Eye (tissue), 1 donor: ENCODE measurements around the gene BTBD10.

Source experiments
- DNase-seq: peaks from one replicate; pipeline ENCODE4 v3.0.0-alpha.2; 2015

The BTBD10 gene

DNA sequence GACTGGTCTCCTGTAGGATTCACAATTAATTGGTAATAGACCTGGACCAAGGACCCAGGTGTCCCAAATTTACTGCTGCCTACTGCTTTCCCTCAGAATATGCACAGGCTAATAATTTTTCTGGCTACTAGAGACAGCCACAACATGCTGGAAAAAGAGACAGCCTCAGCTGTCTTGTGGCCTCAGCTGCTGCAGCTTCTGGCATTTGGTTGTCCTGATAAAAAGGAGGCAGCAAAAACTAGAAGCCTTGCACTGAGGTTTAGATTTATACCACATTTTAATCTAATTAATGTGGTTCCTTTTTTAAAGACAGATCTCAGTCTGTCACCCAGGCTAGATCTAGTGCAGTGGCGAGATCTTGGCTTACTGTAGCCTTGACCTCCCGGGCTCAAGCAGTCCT lies 89.8 kb downstream of the BTBD10 start:
- DNase-seq: no peak

DNA sequence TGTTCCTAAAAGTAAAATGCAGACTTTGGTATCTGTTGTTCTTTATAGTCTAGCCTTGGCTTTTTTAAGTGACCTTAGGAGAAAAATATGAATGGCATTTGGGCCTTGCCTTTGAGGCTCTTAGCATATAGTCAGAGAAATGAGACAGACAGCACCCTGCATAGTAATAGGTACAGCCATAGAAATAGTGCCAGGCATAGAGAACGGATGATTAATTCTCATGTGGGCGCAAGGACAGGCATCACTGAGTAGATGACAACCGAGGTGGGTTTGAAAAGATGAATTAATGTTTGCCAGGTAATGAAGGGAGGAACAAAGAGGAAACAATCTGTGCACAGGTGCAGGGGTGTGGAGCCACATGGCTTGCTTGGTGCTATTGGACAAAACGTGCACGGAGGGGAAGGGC lies 95.0 kb downstream of the BTBD10 start:
- no peak for DNase-seq

DNA sequence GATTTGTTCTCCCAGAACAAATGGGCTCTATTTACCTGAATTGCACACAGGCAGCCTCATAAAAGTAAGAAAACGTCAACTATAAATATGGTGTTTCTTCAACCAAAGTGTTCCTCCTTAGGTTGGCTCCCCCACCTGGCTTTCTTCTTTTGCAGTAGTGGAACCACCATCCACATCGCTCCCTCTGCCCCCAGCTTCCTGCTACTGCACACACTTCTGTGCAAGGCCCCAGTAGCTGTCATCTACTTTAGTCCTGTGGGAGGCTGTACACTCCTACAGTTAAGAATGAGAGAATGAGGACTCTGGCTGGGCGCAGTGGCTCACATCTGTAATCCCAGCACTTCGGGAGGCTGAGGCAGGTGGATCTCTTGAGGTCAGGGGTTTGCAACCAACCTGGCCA lies 95.9 kb downstream of the BTBD10 start:
- no peak for DNase-seq

DNA sequence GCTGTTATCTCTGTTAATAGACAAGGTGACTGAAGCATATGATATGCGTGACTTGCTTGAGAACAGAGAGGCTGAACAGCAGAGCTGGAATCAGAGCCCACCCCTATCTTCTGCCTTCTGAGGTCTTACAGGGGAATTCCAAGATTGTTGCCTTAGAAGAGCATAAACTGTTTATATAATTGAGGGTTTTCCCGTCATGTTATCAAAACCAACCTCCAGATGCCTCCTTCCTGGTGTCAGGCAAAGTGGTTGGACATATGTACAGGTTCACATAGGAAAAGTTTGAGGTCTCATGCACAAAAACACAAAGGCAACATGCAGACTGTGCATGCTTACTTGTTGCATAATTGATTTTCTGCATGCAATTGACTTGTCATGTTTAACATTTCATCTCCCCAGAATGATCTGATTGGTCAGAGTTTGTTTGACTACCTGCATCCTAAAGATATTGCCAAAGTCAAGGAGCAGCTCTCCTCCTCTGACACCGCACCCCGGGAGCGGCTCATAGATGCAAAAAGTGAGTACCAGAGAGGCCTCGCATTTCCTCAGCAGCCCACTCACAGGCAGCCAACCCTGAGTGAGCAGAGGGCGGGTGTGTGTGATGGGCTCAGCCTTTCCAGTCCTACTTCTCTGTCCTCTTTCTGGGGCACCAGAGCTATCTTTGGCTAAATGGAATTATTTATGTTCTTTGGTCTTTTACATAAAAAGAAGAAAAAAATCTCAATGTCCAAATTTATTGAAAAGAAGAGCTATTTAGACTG lies 96.6 kb downstream of the BTBD10 start:
- no peak for DNase-seq

DNA sequence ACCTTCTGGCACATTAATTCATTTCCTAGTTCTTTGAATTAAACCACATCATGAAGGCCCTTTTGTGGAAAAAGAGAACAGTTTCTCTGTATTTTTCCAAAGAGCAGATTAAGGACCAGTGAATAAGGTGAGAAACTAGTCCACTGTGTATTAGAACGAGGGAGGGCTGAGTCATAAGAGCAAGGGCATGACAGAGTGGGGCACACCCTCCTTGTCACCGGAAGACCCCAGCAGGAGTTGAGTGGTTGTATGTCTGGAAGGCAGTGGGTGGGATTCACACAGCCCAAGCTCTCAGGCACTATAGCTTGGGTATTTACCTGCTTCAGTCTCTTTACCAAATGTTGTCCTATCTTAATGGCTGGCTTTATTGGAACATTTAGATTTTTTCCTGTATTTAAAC lies 98.6 kb downstream of the BTBD10 start:
- DNase-seq: no peak

DNA sequence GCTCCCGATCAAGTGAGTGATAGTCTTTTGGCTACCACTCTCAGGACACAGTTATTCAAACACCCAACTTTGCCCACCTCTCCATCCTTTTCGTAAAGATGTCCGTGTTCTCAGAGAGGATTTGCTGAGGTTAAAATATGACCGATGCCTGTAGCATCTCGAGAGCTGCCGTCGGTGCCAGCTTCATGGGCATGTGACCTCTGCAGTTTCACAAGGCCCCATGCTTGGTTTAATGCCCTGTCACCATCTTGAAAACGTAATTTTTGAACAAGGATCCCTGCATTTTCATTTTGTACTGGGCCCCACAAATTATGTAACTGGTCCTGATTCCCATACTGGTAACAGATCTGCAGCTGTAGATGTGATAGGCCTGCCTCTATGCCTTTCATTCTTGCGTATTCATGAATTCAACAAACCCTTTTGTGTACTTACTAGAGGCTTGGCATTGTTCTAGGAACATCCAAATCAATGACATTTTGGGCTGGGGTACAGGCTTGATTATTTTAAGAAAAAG lies 100.4 kb downstream of the BTBD10 start:
- DNase-seq: no peak

DNA sequence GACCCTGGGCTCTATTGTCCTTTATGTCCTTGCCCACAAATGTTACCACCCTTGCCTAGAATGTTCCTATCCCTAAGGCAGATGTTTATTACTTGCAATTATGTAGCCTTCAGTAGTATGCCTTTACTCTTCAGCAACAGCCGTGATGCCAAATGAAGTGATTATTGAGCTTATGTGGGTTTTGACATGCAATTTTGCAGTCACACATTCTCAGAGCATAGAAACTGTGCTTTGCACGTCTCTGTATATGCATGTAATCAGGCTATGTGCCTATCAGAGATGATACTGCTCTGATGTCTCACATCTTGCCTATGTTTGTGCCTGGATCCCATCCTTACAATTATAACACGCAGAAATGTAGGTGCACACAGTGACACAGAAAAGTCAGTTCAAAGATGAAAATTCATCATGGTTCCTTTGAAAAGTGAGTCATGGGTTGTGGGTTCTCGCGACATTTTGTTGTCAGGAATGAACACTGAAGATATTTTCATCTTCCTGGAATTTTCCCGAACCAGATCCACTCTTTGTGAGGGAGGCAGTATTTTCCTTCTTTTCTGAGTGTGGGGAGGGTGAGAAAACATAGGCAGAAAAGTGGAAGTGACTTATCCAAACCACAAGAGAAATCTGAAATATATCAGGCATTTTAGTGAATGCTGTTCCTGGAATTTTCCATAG lies 104.3 kb downstream of the BTBD10 start:
- no peak for DNase-seq

DNA sequence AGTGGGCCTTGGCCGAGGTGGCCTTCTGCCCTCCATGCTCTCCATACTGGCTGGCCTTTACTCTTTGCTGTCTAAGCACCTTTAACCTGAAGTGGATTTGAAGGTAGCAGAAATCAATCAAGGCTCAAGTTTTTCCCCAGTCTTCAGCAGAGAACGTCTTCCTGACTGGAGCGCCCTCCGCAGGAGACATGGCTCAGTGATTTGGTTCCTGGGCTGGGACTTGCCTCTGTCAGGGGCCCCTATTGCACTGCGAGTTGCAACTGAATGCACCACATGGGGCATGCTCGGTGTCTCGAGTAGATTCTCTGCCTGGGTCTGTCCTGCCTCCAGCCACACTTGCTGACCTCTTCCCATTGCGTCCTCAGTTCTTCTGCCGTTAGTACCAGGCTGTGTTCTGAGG lies 105.8 kb downstream of the BTBD10 start:
- DNase-seq: no peak

DNA sequence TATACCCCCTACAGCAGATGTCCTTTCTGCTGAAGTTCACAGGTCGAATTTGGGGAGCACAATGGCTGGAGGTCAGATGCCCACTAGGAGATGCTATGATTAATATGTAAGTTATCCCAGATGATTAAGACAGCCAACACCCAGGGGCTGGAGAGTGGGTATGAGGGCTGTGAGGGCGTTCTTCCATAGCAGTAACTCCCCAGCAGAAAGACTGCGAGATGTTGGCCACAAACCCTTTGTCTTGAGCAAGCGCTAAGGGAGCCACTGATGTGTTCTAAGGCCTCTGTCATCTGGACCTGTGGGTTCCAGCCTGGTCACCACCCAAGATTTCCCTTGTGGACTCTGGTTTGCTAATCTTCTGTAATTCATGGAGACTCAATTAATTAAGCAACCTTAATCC lies 107.8 kb downstream of the BTBD10 start:
- DNase-seq: no peak

DNA sequence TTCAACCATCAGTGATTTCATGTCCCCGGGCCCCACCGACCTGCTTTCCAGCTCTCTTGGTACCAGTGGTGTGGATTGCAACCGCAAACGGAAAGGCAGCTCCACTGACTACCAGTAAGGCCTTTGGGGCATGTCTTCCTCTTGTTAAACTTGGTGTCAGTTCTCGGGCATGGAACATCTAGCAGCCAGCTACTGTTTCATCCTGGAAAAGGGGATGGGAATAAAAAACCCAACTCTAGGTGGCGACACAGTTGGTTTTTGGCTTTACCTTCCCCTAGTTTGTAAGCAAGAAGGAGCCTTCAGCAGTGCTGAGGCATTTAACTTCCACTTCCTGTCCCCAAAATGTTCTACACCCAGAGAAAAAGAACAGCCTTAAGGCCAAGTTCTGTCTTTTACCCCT lies 108.7 kb downstream of the BTBD10 start:
- DNase-seq: no peak

DNA sequence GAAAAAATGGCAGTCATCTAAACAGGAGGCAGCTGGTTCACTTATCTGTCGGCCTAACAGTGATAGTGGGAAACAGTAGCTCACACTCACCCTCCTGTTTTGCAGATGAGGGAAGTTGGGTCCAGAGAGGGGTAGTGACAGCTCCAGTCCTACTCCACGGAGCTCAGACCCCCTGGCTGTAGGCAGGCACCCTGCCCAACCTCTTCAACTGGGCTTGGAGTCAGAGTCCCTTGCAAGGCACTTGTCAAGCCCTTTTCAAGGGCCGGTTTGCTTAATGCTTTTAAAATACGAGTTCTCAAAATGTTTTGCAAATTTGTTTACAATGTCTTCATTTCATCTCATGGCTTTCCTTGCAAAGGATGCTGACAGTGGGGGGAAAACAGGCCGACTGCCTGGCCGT lies 110.3 kb downstream of the BTBD10 start:
- no peak for DNase-seq

DNA sequence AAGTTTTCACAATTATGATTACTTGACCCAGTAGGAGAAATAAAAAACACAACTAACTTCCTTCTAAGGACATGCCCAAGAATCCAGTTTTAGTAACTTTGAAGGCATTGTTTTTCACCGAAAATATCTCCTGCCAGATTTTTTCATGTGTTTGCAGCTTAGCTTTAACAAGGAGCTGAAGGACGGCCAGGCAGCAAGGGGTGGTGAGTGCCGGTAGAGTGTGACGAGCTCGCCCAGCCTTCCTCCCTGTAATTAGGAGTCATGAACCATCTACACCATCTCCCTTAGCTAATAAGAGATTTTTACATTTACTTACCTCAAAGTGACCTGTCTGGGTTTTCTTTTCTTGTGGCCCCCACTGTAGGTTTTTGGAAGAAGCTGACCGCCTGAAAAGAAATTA lies 113.4 kb downstream of the BTBD10 start:
- no peak for DNase-seq

DNA sequence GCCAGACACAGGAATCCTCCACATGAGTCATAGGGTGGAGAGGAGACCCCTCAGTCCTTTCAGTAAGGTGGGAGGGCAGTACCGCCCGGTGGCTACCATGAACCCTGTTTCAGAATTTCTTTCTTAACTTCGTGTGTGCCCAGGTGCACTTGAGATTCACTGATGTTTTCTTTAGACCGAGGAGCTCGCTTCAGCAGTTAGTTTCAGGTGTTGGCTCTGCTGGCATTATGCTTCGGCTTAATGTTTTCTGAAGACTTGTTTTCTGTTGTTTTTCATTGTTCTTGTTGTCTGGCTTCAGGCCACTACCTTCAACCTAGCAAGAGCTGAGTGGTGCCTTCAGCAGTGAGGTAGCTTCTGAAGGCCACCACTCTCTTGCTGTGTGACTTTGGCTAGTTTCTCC lies 114.0 kb downstream of the BTBD10 start:
- no peak for DNase-seq

DNA sequence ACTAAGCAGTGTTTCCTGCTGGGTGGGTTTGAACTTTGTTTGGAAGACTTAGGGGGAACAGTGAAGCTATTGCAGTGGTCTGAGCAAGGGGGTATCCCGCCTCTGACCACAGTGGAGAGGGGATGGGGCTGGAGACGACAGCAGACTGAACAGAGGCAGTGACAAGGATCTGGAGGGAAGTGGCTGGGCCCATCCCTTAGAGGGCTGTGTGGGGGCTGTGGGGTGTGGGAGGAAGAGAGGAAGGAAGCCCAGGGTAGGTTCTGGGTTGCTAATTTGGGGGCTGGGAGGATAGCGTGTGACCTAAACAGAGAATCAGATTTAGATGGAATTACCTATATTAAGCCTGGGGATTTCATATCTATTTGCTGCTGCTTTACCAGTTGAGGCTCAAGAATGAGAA lies 114.7 kb downstream of the BTBD10 start:
- no peak for DNase-seq

DNA sequence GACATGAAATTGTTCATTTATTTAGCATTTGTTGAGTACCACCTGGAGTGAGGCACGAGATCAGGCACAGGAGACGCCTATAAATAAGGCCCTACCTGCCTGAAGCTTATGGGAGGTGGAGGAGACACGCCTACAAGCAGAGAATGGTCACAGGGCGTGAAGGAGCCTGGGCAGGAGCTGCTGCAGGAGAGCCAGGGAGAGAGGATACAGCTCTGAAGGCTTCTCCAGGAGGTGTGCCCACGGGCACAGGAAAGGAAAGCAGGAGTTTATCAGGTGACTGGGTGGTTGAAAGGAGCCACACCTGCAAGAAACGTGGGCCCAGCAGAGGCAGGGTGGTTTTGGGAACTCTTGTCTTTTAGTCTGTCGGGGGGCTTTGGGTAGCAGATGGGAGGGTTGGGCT lies 115.1 kb downstream of the BTBD10 start:
- no peak for DNase-seq

DNA sequence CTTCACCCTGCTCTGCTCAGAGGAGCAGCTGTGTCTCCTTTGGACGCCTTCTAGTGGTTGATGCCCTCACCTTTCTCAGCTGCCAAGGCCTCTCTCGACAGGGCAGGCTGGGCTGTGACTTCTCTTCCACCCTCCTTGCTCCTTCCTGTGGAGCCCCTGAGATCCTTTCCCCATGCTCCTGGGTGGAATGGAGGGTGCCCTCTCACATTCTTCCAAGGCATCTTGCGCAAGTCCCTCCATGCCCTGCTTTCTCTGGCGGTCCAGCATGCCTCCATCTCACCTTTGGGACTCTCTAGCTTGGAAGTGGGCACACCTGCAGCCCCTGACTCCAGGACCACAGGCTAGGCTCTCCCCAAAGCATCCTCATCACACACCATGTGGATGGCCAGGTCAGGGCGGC lies 116.6 kb downstream of the BTBD10 start:
- DNase-seq: no peak

DNA sequence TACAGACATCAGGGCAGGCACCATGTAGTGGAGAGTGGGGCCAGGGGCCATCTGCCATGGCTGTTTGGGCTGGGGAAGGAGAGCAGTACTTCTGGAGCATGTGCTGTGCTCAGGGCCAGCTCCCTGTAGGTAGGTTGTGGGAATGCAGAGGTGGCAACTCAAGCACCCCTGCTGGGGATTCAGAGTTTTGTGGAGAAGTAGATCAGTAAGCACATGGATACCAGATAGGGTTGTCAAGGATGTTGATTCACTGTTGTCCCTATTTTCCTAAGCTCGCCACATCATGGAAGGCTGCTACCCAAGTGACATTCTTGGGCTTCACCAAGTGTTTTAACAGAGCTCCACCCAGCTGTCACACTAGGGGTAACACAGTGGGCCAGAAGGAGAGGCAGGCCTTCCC lies 118.2 kb downstream of the BTBD10 start:
- DNase-seq: no peak

DNA sequence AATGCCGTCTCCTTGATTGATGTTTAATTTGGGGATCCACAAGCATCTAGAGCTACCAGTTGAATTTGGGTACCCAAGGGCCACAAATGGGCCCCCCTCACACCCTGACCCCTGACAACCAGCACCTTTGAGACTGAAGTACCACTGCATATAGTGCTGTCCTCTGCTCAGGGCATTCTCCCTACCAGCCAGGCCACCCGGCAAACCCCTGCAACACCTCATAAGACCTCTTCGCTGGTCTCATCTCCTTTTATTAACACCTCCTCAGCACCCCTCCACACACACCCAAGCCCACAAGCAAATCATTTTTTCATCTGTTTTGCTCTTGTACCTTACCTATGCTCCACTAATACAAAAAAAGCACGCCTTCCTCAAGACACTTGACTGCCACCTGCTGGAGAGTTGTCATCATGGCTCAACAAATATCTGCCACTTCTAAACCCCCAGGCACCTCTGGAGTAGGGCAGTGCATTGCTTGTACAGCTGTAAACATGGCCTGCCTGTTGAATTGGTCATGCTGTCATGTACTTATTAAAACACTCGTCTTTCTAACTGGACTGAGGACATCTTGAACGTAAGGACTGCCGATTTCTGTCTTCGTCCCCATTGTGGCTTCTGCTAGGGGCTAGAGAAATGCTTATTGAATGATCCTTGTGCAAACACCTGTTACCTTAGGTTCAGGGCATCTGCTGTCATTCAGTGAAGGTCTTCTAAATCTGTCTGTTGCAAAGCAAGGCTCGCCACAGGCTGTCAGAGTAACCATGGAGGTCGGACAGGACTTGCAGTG lies 118.9 kb downstream of the BTBD10 start:
- peak; percentile 94 for DNase-seq

DNA sequence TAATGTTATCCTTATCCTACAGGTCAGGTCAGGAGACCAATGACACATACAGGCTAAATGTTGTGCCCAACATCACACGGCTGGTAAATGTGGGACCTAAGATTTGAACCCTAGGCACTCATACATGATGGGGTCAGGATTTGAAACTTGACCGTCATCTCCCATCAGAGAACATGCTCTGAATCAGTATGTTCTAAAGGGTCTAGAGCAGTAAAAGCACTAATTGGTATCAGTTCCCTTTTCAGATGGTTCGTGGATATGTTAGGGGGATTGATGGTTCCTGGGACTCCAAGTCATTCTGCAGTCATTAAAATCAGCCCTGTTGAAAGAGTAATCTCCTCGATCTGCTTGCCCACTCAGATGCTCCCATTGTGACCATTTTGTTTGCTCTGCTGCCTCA lies 120.0 kb downstream of the BTBD10 start:
- DNase-seq: no peak

DNA sequence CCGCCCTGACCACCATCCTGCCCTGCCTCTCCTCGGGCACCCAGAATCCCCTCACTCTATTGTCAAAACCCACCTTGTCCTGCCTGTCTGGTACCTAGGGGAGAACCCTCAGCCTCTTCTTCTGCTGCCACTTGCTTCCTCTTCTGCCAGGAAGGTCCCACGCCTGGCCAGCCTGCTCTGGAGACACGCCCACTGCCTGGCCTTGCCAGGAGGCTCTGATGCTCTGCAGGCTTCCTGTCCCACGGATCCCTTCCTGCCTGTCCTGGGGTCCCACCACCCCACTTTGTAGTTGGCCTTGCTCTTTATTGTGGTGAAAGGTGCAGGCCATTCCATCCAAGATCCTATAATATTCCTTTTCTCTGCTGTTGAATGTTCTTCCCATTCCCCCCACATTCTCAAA lies 122.0 kb downstream of the BTBD10 start:
- no peak for DNase-seq

DNA sequence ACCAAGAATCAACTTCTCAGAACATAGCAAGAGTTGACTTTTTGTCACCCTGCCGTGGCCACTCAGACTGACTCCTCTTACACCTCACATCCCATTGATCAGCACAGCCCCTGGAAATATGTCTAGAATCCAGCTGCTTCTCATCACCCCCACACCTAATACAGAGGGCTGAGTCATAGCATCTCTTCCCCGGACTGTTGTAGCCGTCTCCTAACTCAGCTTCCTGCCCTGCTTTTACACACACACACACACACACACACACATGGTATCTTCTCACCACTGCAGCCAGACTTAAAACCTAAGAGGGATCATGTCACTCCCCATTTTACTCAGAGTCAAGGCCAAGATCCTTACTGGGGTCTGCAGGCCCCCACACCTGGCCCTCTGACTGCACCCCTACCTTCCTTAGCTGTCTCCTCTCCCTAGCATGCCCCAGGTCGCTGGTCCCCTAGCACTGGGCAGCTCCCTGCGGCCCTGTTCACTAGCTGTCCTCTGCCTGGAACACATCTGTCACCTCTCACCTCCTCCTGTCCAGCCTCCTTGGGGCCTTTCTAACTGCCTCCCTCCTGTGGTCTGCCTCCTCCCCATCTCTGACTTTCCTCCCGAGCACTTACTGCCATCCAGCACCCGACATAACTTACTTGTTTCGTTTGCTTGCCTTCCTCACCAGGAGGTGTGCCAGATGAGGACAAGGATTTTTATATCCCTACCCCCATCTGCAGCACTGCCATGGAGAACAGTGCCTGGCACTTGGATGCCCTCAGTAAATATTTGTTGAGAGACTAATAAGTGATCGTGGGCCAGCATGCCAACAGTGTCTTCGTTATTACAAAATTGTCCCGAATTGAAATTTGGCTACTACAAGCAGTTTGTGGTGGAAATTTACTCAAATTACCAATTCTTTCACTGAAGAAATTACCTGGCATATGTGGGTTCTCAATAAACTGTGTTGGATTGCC lies 123.5 kb downstream of the BTBD10 start:
- DNase-seq: no peak

DNA sequence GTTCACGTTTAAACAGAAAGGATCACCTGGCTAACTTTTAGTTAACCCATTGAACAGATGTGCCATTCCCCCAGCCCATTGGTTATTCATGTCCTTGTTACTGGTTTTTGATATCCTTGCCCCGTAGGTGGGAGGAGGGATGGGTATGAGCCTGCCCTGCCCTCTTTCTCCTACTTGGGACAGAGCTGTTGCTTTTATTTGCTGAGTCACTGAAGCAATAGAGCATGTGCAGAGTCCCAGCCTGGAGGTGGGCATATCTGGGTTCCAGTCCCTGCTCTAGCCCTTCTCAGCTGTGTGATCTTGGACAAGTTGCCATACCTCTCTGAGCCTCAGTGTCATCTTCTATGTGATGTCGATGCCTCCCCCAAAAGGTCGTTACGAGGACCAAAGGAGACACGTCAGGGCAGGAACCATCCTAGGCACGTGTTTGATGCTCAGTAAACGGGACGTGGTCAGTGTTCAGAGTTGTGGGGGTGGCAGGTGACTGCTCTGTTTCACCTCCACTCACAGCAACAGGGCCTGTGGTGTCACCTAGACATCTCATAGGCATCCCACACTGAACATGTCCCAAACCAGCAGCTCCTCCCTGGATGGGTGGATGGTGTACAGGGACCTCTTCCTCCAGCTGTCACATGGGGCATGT lies 124.5 kb downstream of the BTBD10 start:
- DNase-seq: no peak
